ENCODE measurements around the gene ASXL3. TPM values are rescaled to one million over a fixed set of nuclear protein-coding genes. Genes with fewer than 3 reads are reported as not detected.

The ASXL3 gene
- total and polyA plus RNA-seq, 3 experiments from 2014 or later: not detected

DNA sequence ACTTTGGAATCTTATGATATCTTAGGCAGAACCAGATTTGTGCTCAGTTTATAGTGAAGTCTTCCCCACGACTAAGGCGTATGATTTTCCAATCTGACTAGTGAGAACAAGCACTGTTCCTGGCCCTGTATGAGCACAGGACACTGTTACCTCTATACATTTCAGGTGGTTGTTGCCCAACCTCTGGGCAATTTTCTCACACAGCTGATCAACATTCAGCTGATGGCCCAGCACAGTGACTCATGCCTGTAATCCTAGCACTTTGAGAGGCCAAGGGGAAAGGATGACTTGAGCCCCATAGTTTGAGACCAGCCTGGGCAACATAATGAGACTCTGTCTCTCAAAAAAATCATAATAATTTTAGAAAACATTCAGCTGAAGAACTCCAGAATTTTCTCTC lies 119.5 kb downstream of the ASXL3 start:
- POLR2A ChIA-PET: no interaction called here
- Mint-ChIP-seq H3K4me3 (no peak overlapping the region), H3K27ac (no peak overlapping the region), H3K4me1 (no peaks in the 10 kb centered on the region), H3K9me3 (peaks cover 2 to 22% (median 10%) of the 10 kb centered on the region in 5 donors), H3K36me3 (no peaks in the 10 kb centered on the region), H3K27me3 (peaks cover 0 to 1% of the 10 kb centered on the region in 2 donors)
- CTCF ChIA-PET: no interaction called here
- H3K9me3 ChIP-seq (ENCODE audit: low read length): no peaks in the 10 kb centered on the region
- no peaks in the 10 kb centered on the region for H3K27me3 ChIP-seq (ENCODE audit: insufficient read depth, low read length, poor library complexity, severe bottlenecking)
- no peak overlapping the region for H3K27ac ChIP-seq (ENCODE audit: low read depth, low read length)
- H3K4me3 ChIP-seq (ENCODE audit: low read length): no peak overlapping the region
- H3K4me1 ChIP-seq (ENCODE audit: insufficient read depth, low read length): no peaks in the 10 kb centered on the region
- H3K36me3 ChIP-seq (ENCODE audit: insufficient read depth, low read length): no peaks in the 10 kb centered on the region
- no peak for DNase-seq

DNA sequence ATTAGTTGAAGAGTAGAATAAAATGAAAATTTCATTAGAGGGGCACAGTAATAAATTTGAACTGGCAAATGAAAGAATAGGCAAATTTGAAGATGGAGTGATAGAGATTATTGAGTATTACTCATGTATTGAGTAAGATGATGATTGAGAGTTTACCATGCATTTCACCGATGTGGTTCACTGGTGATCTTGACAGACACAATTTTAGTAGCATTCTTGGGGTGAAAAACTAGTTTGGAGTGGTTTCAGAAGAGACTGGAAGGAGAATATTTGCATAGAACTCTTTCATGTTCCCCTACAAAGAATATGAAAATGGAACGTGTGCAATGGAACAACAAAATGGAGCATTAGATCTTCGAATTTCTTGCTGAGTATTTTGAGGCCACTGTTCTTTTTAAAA lies 121.4 kb downstream of the ASXL3 start:
- no peak for DNase-seq
- no peaks in the 10 kb centered on the region for H3K9me3 ChIP-seq (ENCODE audit: low read length)
- H3K27ac Mint-ChIP-seq: no peak overlapping the region
- H3K36me3 ChIP-seq (ENCODE audit: insufficient read depth, low read length): no peaks in the 10 kb centered on the region
- no peaks in the 10 kb centered on the region for H3K4me1 Mint-ChIP-seq
- H3K36me3 Mint-ChIP-seq: no peaks in the 10 kb centered on the region
- ChIA-PET CTCF (no interaction called here), POLR2A (no interaction called here)
- peaks cover 0 to 10% (median 5%) of the 10 kb centered on the region in 5 donors for H3K9me3 Mint-ChIP-seq
- H3K4me3 Mint-ChIP-seq: no peak overlapping the region
- no peaks in the 10 kb centered on the region for H3K27me3 ChIP-seq (ENCODE audit: insufficient read depth, low read length, poor library complexity, severe bottlenecking)
- no peak overlapping the region for H3K4me3 ChIP-seq (ENCODE audit: low read length)
- H3K27me3 Mint-ChIP-seq: no peaks in the 10 kb centered on the region
- H3K27ac ChIP-seq (ENCODE audit: low read depth, low read length): no peak overlapping the region
- no peaks in the 10 kb centered on the region for H3K4me1 ChIP-seq (ENCODE audit: insufficient read depth, low read length)

DNA sequence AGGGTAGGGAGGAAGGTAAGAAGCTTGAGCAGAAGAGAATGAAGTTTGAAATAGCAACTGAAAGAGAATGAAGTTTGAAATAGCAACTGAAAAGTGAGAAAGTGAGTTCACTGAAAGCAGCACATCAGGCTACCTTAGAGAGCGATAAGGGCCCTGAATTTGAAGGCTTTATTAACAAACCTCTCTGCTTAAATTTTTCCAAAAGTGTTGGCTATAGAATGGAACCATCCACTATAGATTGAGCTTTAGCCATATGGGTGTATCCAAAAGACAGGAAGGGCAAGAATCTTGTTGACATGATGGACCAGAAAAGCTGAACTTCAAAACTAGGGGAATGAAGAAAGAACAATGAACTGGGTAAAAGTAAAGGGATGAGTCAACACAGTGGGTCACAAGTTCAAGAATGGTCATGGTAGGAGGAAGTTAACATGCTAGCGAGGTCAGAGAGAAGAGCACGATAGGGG lies 122.5 kb downstream of the ASXL3 start:
- ChIA-PET POLR2A (no interaction called here), CTCF (no interaction called here)
- Mint-ChIP-seq H3K27me3 (no peaks in the 10 kb centered on the region), H3K27ac (no peak overlapping the region), H3K4me3 (no peak overlapping the region), H3K9me3 (peaks cover 0 to 15% (median 5%) of the 10 kb centered on the region in 5 donors), H3K4me1 (no peaks in the 10 kb centered on the region), H3K36me3 (no peaks in the 10 kb centered on the region)
- H3K27me3 ChIP-seq (ENCODE audit: insufficient read depth, low read length, poor library complexity, severe bottlenecking): no peaks in the 10 kb centered on the region
- no peak overlapping the region for H3K27ac ChIP-seq (ENCODE audit: low read depth, low read length)
- H3K4me3 ChIP-seq (ENCODE audit: low read length): no peak overlapping the region
- no peaks in the 10 kb centered on the region for H3K4me1 ChIP-seq (ENCODE audit: insufficient read depth, low read length)
- H3K9me3 ChIP-seq (ENCODE audit: low read length): no peaks in the 10 kb centered on the region
- DNase-seq: no peak
- H3K36me3 ChIP-seq (ENCODE audit: insufficient read depth, low read length): no peaks in the 10 kb centered on the region

DNA sequence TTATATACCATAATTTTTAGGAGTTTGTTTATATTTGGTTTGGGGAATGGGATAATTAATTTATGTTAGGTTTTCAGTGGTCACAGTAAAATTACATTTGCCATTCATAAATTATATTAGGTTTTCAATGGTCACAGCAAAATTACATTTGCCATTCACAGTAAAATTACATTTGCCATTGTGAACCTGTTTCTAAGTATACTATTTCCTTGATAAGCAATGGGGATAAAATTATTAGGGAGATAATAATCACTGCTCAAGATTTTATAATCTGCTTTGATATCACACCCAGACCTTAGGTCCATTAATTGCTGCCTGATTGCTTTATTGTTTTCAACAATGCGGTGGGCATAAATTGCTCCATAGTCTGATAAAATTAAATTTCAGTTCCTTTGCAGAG lies 124.6 kb downstream of the ASXL3 start:
- ChIA-PET POLR2A (no interaction called here), CTCF (no interaction called here)
- no peak for DNase-seq
- H3K4me1 ChIP-seq (ENCODE audit: insufficient read depth, low read length): no peaks in the 10 kb centered on the region
- no peaks in the 10 kb centered on the region for H3K4me1 Mint-ChIP-seq
- H3K27me3 Mint-ChIP-seq: no peaks in the 10 kb centered on the region
- no peak overlapping the region for H3K27ac Mint-ChIP-seq
- no peak overlapping the region for H3K27ac ChIP-seq (ENCODE audit: low read depth, low read length)
- H3K4me3 ChIP-seq (ENCODE audit: low read length): no peak overlapping the region
- no peaks in the 10 kb centered on the region for H3K36me3 ChIP-seq (ENCODE audit: insufficient read depth, low read length)
- no peaks in the 10 kb centered on the region for H3K36me3 Mint-ChIP-seq
- H3K9me3 ChIP-seq (ENCODE audit: low read length): no peaks in the 10 kb centered on the region
- no peaks in the 10 kb centered on the region for H3K27me3 ChIP-seq (ENCODE audit: insufficient read depth, low read length, poor library complexity, severe bottlenecking)
- H3K4me3 Mint-ChIP-seq: no peak overlapping the region
- H3K9me3 Mint-ChIP-seq: peaks cover 2 to 12% (median 3%) of the 10 kb centered on the region in 5 donors

DNA sequence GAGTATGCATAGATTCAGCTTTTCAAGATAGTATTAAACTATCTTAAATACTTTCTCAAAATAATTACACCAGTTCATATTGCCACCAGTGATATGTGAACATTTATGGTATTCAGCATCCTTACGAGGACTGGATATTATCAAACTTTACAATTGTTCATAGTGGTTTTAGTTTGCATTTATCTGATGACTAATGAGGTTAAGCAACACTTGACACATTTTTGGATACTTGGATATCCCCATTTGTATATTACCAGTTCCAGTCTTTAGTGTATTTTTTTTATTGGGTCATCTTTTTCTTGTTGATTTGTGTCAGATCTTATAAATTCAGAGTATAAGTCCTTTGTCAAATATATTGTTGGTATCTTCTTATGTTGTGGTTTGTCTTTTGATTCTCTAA lies 128.4 kb downstream of the ASXL3 start:
- no peak for DNase-seq
- no peak overlapping the region for H3K27ac ChIP-seq (ENCODE audit: low read depth, low read length)
- POLR2A ChIA-PET: no interaction called here

DNA sequence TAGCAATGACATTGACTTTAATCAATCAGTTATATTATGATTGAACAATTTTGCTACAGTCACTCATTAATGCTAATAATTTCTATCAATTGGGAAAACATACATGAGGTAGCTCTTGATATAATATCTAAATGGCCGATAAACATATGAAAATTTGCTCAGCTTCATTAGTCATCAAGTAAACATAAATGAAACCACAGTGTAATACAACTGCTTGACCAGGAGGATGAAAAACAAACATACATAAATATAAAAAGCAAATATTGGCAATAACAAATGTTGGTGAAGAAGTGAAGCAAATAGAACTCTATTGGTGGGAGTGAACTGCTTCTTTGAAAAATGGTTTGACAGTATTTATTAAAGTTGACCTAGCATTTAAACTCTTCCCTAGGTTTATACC lies 130.9 kb downstream of the ASXL3 start:
- H3K36me3 ChIP-seq (ENCODE audit: insufficient read depth, low read length): no peaks in the 10 kb centered on the region
- no peak for DNase-seq
- no peak overlapping the region for H3K27ac Mint-ChIP-seq
- H3K4me1 Mint-ChIP-seq: no peaks in the 10 kb centered on the region
- no peak overlapping the region for H3K4me3 Mint-ChIP-seq
- H3K4me1 ChIP-seq (ENCODE audit: insufficient read depth, low read length): no peaks in the 10 kb centered on the region
- peaks cover 0 to 29% (median 9%) of the 10 kb centered on the region in 5 donors for H3K9me3 Mint-ChIP-seq
- ChIA-PET CTCF (no interaction called here), POLR2A (no interaction called here)
- peaks cover 0 to 5% (median 0%) of the 10 kb centered on the region in 3 donors for H3K36me3 Mint-ChIP-seq
- no peak overlapping the region for H3K4me3 ChIP-seq (ENCODE audit: low read length)
- no peak overlapping the region for H3K27ac ChIP-seq (ENCODE audit: low read depth, low read length)
- no peaks in the 10 kb centered on the region for H3K27me3 ChIP-seq (ENCODE audit: insufficient read depth, low read length, poor library complexity, severe bottlenecking)
- no peaks in the 10 kb centered on the region for H3K9me3 ChIP-seq (ENCODE audit: low read length)
- H3K27me3 Mint-ChIP-seq: no peaks in the 10 kb centered on the region

More for the DNA sequence above, 128.4 kb downstream of the ASXL3 start:
- no peaks in the 10 kb centered on the region for H3K4me1 ChIP-seq (ENCODE audit: insufficient read depth, low read length)
- H3K9me3 ChIP-seq (ENCODE audit: low read length): no peaks in the 10 kb centered on the region
- peaks cover 0 to 25% (median 3%) of the 10 kb centered on the region in 5 donors for H3K9me3 Mint-ChIP-seq
- no peak overlapping the region for H3K27ac Mint-ChIP-seq
- H3K4me1 Mint-ChIP-seq: no peaks in the 10 kb centered on the region
- no peaks in the 10 kb centered on the region for H3K27me3 ChIP-seq (ENCODE audit: insufficient read depth, low read length, poor library complexity, severe bottlenecking)
- CTCF ChIA-PET: no interaction called here
- no peak overlapping the region for H3K4me3 Mint-ChIP-seq
- H3K27me3 Mint-ChIP-seq: no peaks in the 10 kb centered on the region
- H3K36me3 Mint-ChIP-seq: no peaks in the 10 kb centered on the region
- no peak overlapping the region for H3K4me3 ChIP-seq (ENCODE audit: low read length)
- H3K36me3 ChIP-seq (ENCODE audit: insufficient read depth, low read length): no peaks in the 10 kb centered on the region

DNA sequence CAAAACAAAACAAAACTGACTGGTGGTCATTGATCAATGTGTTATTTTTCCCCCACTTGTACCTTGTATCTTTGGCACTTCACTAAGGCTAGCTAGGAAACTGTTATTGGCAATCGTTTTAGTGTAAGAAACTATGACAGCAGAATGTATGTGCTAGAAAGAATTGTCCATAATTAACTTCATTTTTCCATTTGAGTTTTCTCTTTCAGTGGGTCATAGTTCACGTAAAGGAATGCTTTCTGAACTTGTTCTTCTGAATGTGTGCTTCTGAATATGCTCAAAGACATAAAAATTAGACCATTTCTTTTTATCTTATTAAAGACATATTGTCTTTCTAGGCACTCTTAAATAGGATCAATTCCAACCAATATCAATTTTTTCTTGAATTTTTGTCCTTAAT lies 132.2 kb downstream of the ASXL3 start:
- H3K4me1 ChIP-seq (ENCODE audit: insufficient read depth, low read length): no peaks in the 10 kb centered on the region
- H3K27me3 ChIP-seq (ENCODE audit: insufficient read depth, low read length, poor library complexity, severe bottlenecking): no peaks in the 10 kb centered on the region
- H3K27ac ChIP-seq (ENCODE audit: low read depth, low read length): no peak overlapping the region
- H3K4me1 Mint-ChIP-seq: no peaks in the 10 kb centered on the region
- H3K27me3 Mint-ChIP-seq: no peaks in the 10 kb centered on the region
- no peak overlapping the region for H3K4me3 ChIP-seq (ENCODE audit: low read length)
- DNase-seq: no peak
- POLR2A ChIA-PET: no interaction called here
- CTCF ChIA-PET: no interaction called here
- H3K9me3 ChIP-seq (ENCODE audit: low read length): no peaks in the 10 kb centered on the region
- peaks cover 0 to 5% (median 0%) of the 10 kb centered on the region in 3 donors for H3K36me3 Mint-ChIP-seq
- peaks cover 0 to 30% (median 17%) of the 10 kb centered on the region in 5 donors for H3K9me3 Mint-ChIP-seq
- H3K4me3 Mint-ChIP-seq: no peak overlapping the region
- H3K36me3 ChIP-seq (ENCODE audit: insufficient read depth, low read length): no peaks in the 10 kb centered on the region
- no peak overlapping the region for H3K27ac Mint-ChIP-seq

DNA sequence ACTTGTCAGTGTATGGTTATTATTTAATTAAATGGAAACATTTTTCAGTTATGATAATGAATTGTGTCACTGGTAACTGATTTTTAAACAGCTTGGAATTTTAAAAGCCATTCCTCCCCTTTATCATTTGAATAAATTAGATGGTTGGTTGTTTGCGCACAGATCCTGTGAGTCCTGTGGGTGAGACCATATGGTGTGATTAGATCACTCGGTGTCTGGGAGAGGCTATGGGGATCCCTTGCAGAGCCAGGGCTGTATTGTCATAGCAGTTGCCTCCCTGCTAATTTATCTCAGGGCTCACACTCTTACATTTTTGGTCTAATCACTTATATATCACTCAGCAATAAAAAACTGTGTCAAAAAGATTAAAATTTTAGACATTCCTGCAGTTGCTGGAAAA lies 133.5 kb downstream of the ASXL3 start:
- no peaks in the 10 kb centered on the region for H3K4me1 ChIP-seq (ENCODE audit: insufficient read depth, low read length)
- no peak overlapping the region for H3K4me3 ChIP-seq (ENCODE audit: low read length)
- no peak for DNase-seq
- Mint-ChIP-seq H3K4me1 (no peaks in the 10 kb centered on the region), H3K27ac (no peak overlapping the region), H3K27me3 (no peaks in the 10 kb centered on the region), H3K36me3 (peaks cover 0 to 5% (median 0%) of the 10 kb centered on the region in 3 donors), H3K4me3 (no peak overlapping the region), H3K9me3 (peaks cover 0 to 29% (median 21%) of the 10 kb centered on the region in 5 donors)
- H3K27ac ChIP-seq (ENCODE audit: low read depth, low read length): no peak overlapping the region
- ChIA-PET CTCF (no interaction called here), POLR2A (no interaction called here)
- H3K27me3 ChIP-seq (ENCODE audit: insufficient read depth, low read length, poor library complexity, severe bottlenecking): no peaks in the 10 kb centered on the region
- no peaks in the 10 kb centered on the region for H3K36me3 ChIP-seq (ENCODE audit: insufficient read depth, low read length)
- no peaks in the 10 kb centered on the region for H3K9me3 ChIP-seq (ENCODE audit: low read length)

DNA sequence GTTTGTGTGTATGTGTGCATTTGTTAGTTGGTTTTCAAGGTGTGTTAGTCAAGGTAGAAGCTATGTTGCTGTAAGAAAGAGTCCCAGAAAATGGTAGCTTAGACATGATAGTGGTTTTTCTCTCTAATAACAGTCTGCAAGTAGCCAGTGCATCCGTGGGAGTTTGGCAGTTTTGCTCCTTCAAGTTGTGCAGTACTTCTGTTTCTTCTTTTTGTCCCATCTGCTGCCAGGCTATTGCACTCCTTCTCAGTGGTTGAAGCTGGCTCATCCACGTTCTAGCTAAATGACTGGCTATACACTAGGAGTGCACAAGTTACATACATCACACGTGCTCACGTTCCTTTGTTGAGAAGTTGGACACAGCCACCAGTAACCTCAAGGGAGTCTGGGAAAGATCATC lies 134.7 kb downstream of the ASXL3 start:
- Histone ChIP-seq H3K27ac (ENCODE audit: low read depth, low read length) (no peak overlapping the region), H3K36me3 (ENCODE audit: insufficient read depth, low read length) (no peaks in the 10 kb centered on the region), H3K4me3 (ENCODE audit: low read length) (no peak overlapping the region), H3K9me3 (ENCODE audit: low read length) (no peaks in the 10 kb centered on the region), H3K27me3 (ENCODE audit: insufficient read depth, low read length, poor library complexity, severe bottlenecking) (no peaks in the 10 kb centered on the region), H3K4me1 (ENCODE audit: insufficient read depth, low read length) (no peaks in the 10 kb centered on the region)
- peak overlapping the region in 1 of 8 donors; percentile 4 for H3K27ac Mint-ChIP-seq
- no peaks in the 10 kb centered on the region for H3K4me1 Mint-ChIP-seq
- H3K36me3 Mint-ChIP-seq: peaks cover 0 to 5% (median 0%) of the 10 kb centered on the region in 3 donors
- DNase-seq: no peak
- H3K27me3 Mint-ChIP-seq: no peaks in the 10 kb centered on the region
- ChIA-PET POLR2A (no interaction called here), CTCF (no interaction called here)
- H3K4me3 Mint-ChIP-seq: no peak overlapping the region
- peaks cover 0 to 31% (median 21%) of the 10 kb centered on the region in 5 donors for H3K9me3 Mint-ChIP-seq

Data from CD8-positive, alpha-beta memory T cell (primary cell).